Measurements from ENCODE around the gene LRRC15.

- TF ChIP-seq EZH2 (IDR thresholded peaks at IDR 0.05; ENCODE audit: borderline replicate concordance, low read length): no peak
- TF ChIP-seq CTCF (IDR thresholded peaks at IDR 0.05; ENCODE audit: low read length): no peak
These were observed 45.5 kb downstream of the LRRC15 start for GRCh38 chr3:194323785-194324735.

Data from OCI-LY1 (cell line).